ENCODE measurements around the gene CST4. TPM values are rescaled to one million over a fixed set of nuclear protein-coding genes. Genes with fewer than 3 reads are reported as not detected.
"Not testable (repeated sequence)": the region's sequence is repeated elsewhere in the genome, so short reads cannot be mapped to it uniquely, and the experiment has no call there.

The CST4 gene
- total and polyA plus RNA-seq, 5 donors, result not detected

GRCh38 chr20:23670361-23670760 is 18.5 kb downstream of the CST4 start:
- ATAC-seq, result no peak
- no peaks in the 10 kb centered on the region for H3K27me3 ChIP-seq (ENCODE audit: control insufficient read depth, insufficient read depth)
- H3K9me3 ChIP-seq (ENCODE audit: control insufficient read depth, low read length), result no peaks in the 10 kb centered on the region
- intact Hi-C loops (cut with DNase I), result no loop called here
- no peak for DNase-seq
- H3K4me1 ChIP-seq (ENCODE audit: control insufficient read depth, insufficient read depth, low read length), result no peaks in the 10 kb centered on the region
- H3K27ac ChIP-seq (ENCODE audit: low read length), result no peak overlapping the region
- no peak overlapping the region for H3K4me3 ChIP-seq (ENCODE audit: low read length)
- WGBS, result 39% methylated on average over 1 of the region's 1 CpG

GRCh38 chr20:23669866-23670265 is 19.0 kb downstream of the CST4 start:
- Histone ChIP-seq H3K9me3 (ENCODE audit: control insufficient read depth, low read length) (no peaks in the 10 kb centered on the region), H3K4me1 (ENCODE audit: control insufficient read depth, insufficient read depth, low read length) (no peaks in the 10 kb centered on the region), H3K27me3 (ENCODE audit: control insufficient read depth, insufficient read depth) (no peaks in the 10 kb centered on the region), H3K4me3 (ENCODE audit: low read length) (no peak overlapping the region), H3K27ac (ENCODE audit: low read length) (no peak overlapping the region)
- 93% methylated on average over 7 of the region's 7 CpGs for WGBS
- intact Hi-C loops (cut with DNase I), result loop anchor here in 1 of 4 donors (5.0 kb wide), 1 partner anchor 332 kb away; no protein-coding TSS in a partner anchor
- ATAC-seq (no peak), DNase-seq (no peak)

DNA sequence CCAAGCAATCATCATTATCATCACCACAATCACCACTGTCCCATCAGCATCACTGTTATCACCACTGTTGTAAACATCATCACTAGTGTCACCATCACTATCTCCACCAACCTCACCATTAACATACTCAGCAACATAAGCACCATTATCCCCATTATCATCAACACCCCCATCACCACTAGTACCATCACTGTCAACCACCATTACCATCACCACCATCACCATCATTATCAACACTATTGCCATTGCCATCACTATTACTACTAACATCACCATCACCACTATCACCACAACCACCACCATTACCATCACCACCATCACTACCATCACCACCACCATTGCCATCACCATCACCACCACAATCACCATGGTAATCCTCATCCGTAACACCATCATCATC is 19.5 kb downstream of the CST4 start:
- 96% methylated on average over 1 of the region's 1 CpG for WGBS
- intact Hi-C loops (cut with DNase I), result loop anchor here in 1 of 4 donors (5.0 kb wide), 1 partner anchor 333 kb away; no protein-coding TSS in a partner anchor

GRCh38 chr20:23668477-23668951 is 20.3 kb downstream of the CST4 start:
- H3K9me3 ChIP-seq (ENCODE audit: control insufficient read depth, low read length), result no peaks in the 10 kb centered on the region
- H3K4me3 ChIP-seq (ENCODE audit: low read length), result no peak overlapping the region
- peak; percentile 78 to 85 for ATAC-seq
- intact Hi-C loops (cut with DNase I), result loop anchor here in 1 of 4 donors (5.0 kb wide), 1 partner anchor 334 kb away; no protein-coding TSS in a partner anchor
- peak; percentile 29 to 62 (median 54) for DNase-seq
- WGBS, result 10% methylated on average over 4 of the region's 4 CpGs
- H3K4me1 ChIP-seq (ENCODE audit: control insufficient read depth, insufficient read depth, low read length), result no peaks in the 10 kb centered on the region
- no peak overlapping the region for H3K27ac ChIP-seq (ENCODE audit: low read length)
- no peaks in the 10 kb centered on the region for H3K27me3 ChIP-seq (ENCODE audit: control insufficient read depth, insufficient read depth)

More for the DNA sequence above, 19.5 kb downstream of the CST4 start:
- Histone ChIP-seq H3K9me3 (ENCODE audit: control insufficient read depth, low read length) (no peaks in the 10 kb centered on the region), H3K4me3 (ENCODE audit: low read length) (no peak overlapping the region), H3K4me1 (ENCODE audit: control insufficient read depth, insufficient read depth, low read length) (no peaks in the 10 kb centered on the region), H3K27me3 (ENCODE audit: control insufficient read depth, insufficient read depth) (no peaks in the 10 kb centered on the region), H3K27ac (ENCODE audit: low read length) (no peak overlapping the region)
- DNase-seq (no peak), ATAC-seq (no peak)

- intact Hi-C loops (cut with DNase I), result loop anchor here in 1 of 4 donors (5.0 kb wide), 1 partner anchor 335 kb away; no protein-coding TSS in a partner anchor
- 81% methylated on average over 7 of the region's 7 CpGs for WGBS
- Histone ChIP-seq H3K9me3 (ENCODE audit: control insufficient read depth, low read length) (no peaks in the 10 kb centered on the region), H3K4me3 (ENCODE audit: low read length) (no peak overlapping the region), H3K27ac (ENCODE audit: low read length) (no peak overlapping the region), H3K4me1 (ENCODE audit: control insufficient read depth, insufficient read depth, low read length) (no peaks in the 10 kb centered on the region), H3K27me3 (ENCODE audit: control insufficient read depth, insufficient read depth) (no peaks in the 10 kb centered on the region)
- no peak for DNase-seq
- ATAC-seq, result no peak
These were observed 21.2 kb downstream of the CST4 start for GRCh38 chr20:23667666-23668065.

- H3K4me3 ChIP-seq (ENCODE audit: low read length), result no peak overlapping the region
- H3K27ac ChIP-seq (ENCODE audit: low read length), result no peak overlapping the region
- H3K9me3 ChIP-seq (ENCODE audit: control insufficient read depth, low read length), result no peaks in the 10 kb centered on the region
- no peaks in the 10 kb centered on the region for H3K27me3 ChIP-seq (ENCODE audit: control insufficient read depth, insufficient read depth)
- no peaks in the 10 kb centered on the region for H3K4me1 ChIP-seq (ENCODE audit: control insufficient read depth, insufficient read depth, low read length)
- WGBS, result 25% methylated on average over 3 of the region's 3 CpGs
- intact Hi-C loops (cut with DNase I), result loop anchor here in 1 of 4 donors (5.0 kb wide), 1 partner anchor 336 kb away; no protein-coding TSS in a partner anchor
- ATAC-seq (peak in 1 of 2 donors; percentile 44), DNase-seq (peak in 2 of 3 donors; percentile 61 to 72)
These were observed 22.1 kb downstream of the CST4 start for GRCh38 chr20:23666698-23667097.

- no peaks in the 10 kb centered on the region for H3K27me3 ChIP-seq (ENCODE audit: control insufficient read depth, insufficient read depth)
- ATAC-seq, result no peak
- no peaks in the 10 kb centered on the region for H3K4me1 ChIP-seq (ENCODE audit: control insufficient read depth, insufficient read depth, low read length)
- H3K27ac ChIP-seq (ENCODE audit: low read length), result no peak overlapping the region
- no peaks in the 10 kb centered on the region for H3K9me3 ChIP-seq (ENCODE audit: control insufficient read depth, low read length)
- no peak overlapping the region for H3K4me3 ChIP-seq (ENCODE audit: low read length)
- 83% methylated on average over 4 of the region's 4 CpGs for WGBS
- intact Hi-C loops (cut with DNase I), result loop anchor here in 1 of 4 donors (5.0 kb wide), 1 partner anchor 336 kb away; no protein-coding TSS in a partner anchor
- no peak for DNase-seq
These were observed 22.6 kb downstream of the CST4 start for GRCh38 chr20:23666189-23666588.

- intact Hi-C loops (cut with DNase I), result loop anchor here in 1 of 4 donors (5.0 kb wide), 1 partner anchor 337 kb away; no protein-coding TSS in a partner anchor
- no peaks in the 10 kb centered on the region for H3K9me3 ChIP-seq (ENCODE audit: control insufficient read depth, low read length)
- H3K4me1 ChIP-seq (ENCODE audit: control insufficient read depth, insufficient read depth, low read length), result no peaks in the 10 kb centered on the region
- ATAC-seq (no peak), DNase-seq (no peak)
- 95% methylated on average over 3 of the region's 3 CpGs for WGBS
- no peak overlapping the region for H3K4me3 ChIP-seq (ENCODE audit: low read length)
- no peaks in the 10 kb centered on the region for H3K27me3 ChIP-seq (ENCODE audit: control insufficient read depth, insufficient read depth)
- no peak overlapping the region for H3K27ac ChIP-seq (ENCODE audit: low read length)
These were observed 23.9 kb downstream of the CST4 start for GRCh38 chr20:23664954-23665353.

- intact Hi-C loops (cut with DNase I); H3K27ac ChIP-seq (ENCODE audit: low read length); H3K27me3 ChIP-seq (ENCODE audit: control insufficient read depth, insufficient read depth); H3K4me3 ChIP-seq (ENCODE audit: low read length); H3K9me3 ChIP-seq (ENCODE audit: control insufficient read depth, low read length); ATAC-seq; H3K4me1 ChIP-seq (ENCODE audit: control insufficient read depth, insufficient read depth, low read length); DNase-seq: not testable (repeated sequence)
- WGBS, result 68% methylated on average over 4 of the region's 4 CpGs
These were observed 24.8 kb downstream of the CST4 start for GRCh38 chr20:23664046-23664445.

GRCh38 chr20:23663180-23663579 is 25.7 kb downstream of the CST4 start:
- Histone ChIP-seq H3K27ac (ENCODE audit: low read length) (no peak overlapping the region), H3K4me3 (ENCODE audit: low read length) (no peak overlapping the region)
- WGBS, result 64% methylated on average over 6 of the region's 6 CpGs

GRCh38 chr20:23662276-23662870 is 26.5 kb downstream of the CST4 start:
- no peaks in the 10 kb centered on the region for H3K9me3 ChIP-seq (ENCODE audit: control insufficient read depth, low read length)
- no peaks in the 10 kb centered on the region for H3K27me3 ChIP-seq (ENCODE audit: control insufficient read depth, insufficient read depth)
- H3K4me3 ChIP-seq (ENCODE audit: low read length), result no peak overlapping the region
- ATAC-seq, result no peak
- intact Hi-C loops (cut with DNase I), result no loop called here
- no peaks in the 10 kb centered on the region for H3K4me1 ChIP-seq (ENCODE audit: control insufficient read depth, insufficient read depth, low read length)
- DNase-seq, result no peak
- H3K27ac ChIP-seq (ENCODE audit: low read length), result no peak overlapping the region
- 94% methylated on average over 9 of the region's 9 CpGs for WGBS

More at GRCh38 chr20:23663180-23663579, 25.7 kb downstream of the CST4 start:
- DNase-seq (no peak), ATAC-seq (no peak)
- Histone ChIP-seq H3K9me3 (ENCODE audit: control insufficient read depth, low read length) (no peaks in the 10 kb centered on the region), H3K4me1 (ENCODE audit: control insufficient read depth, insufficient read depth, low read length) (no peaks in the 10 kb centered on the region), H3K27me3 (ENCODE audit: control insufficient read depth, insufficient read depth) (no peaks in the 10 kb centered on the region)
- intact Hi-C loops (cut with DNase I), result no loop called here
